SK-N-SH (cell line): ENCODE measurements around the gene GPR137. TPM values are rescaled to one million over a fixed set of nuclear protein-coding genes. Genes with fewer than 3 reads are reported as not detected.

Experiments used
- CTCF ChIA-PET: fragments of 300-600, 350-600 bp; formaldehyde crosslinking; extraction: SDS; loops from one replicate; lab custom pipeline; 2021; lab: Yijun Ruan, JAX
- POLR2A ChIA-PET: fragments of 350-600 bp; sonication (Branson Sonifier 250); formaldehyde crosslinking; extraction: SDS; loops from one replicate; lab custom pipeline; 2020; ENCODE audit warnings: antibody characterized with exemption, inconsistent platforms; lab: Yijun Ruan, JAX
- DNase-seq: peaks from one replicate; pipeline ENCODE4 v3.0.0; 2012
- H2AFZ ChIP-seq: fragments of 200-600 bp; sonication (generic); 2 replicates; pipeline ENCODE4 v1.8.1; 2016; ENCODE audit warnings: antibody characterized with exemption, mild to moderate bottlenecking, low read depth
- H3F3A ChIP-seq: fragments of 200-600 bp; sonication (generic); replicated peaks from 2 replicates; pipeline ENCODE3; 2016; ENCODE audit warnings: antibody characterized with exemption, mild to moderate bottlenecking; ENCODE audit not compliant: insufficient read depth
- H3K27ac ChIP-seq, 2 experiments: fragments of 200-500 bp in 1 of 2; fragments of 200-600 bp in 1 of 2; sonication (Bioruptor generic) in 1 of 2; sonication (generic), shearing (Covaris generic) in 1 of 2; 2 replicates each; pipeline versions ENCODE4 v1.5.1 to v1.6.1; 2014 to 2016; ENCODE audit warnings: low read depth in 2 of 2, inconsistent platforms in 1 of 2, low read length in 1 of 2, mild to moderate bottlenecking in 1 of 2, mixed read lengths in 1 of 2
- H3K27me3 ChIP-seq: fragments of 200-600 bp; sonication (generic), shearing (Covaris generic); 2 replicates; pipeline ENCODE4 v1.6.1; 2016; ENCODE audit warnings: mixed run types; ENCODE audit not compliant: insufficient read depth
- H3K36me3 ChIP-seq, 2 experiments: fragments of 200-500 bp in 1 of 2; fragments of 200-600 bp in 1 of 2; sonication (Bioruptor generic) in 1 of 2; sonication (generic) in 1 of 2; replicated peaks in 1 of 2; 2 replicates each; pipeline versions ENCODE3 to v1.5.1; 2014 to 2016; ENCODE audit warnings: low read length in 1 of 2, mild to moderate bottlenecking in 1 of 2; ENCODE audit not compliant: insufficient read depth in 2 of 2, control insufficient read depth in 1 of 2
- H3K4me1 ChIP-seq, 2 experiments: fragments of 200-500 bp in 1 of 2; fragments of 200-600 bp in 1 of 2; sonication (Bioruptor generic) in 1 of 2; sonication (generic), shearing (Covaris generic) in 1 of 2; 2 replicates each; pipeline versions ENCODE4 v1.5.1 to v1.6.1; 2014 to 2016; ENCODE audit warnings: low read depth in 1 of 2, low read length in 1 of 2, mixed run types in 1 of 2; ENCODE audit not compliant: insufficient read depth in 2 of 2, control insufficient read depth in 1 of 2
- H3K4me2 ChIP-seq: fragments of 200-600 bp; sonication (generic), shearing (Covaris generic); 2 replicates; pipeline ENCODE4 v1.6.1; 2017; ENCODE audit warnings: mixed run types
- H3K4me3 ChIP-seq, 2 experiments: fragments of 200-500 bp in 1 of 2; fragments of 200-600 bp in 1 of 2; sonication (Bioruptor generic) in 1 of 2; sonication (generic), shearing (Covaris generic) in 1 of 2; 2 replicates each; pipeline versions ENCODE4 v1.5.1 to v1.8.1; 2014 to 2016; ENCODE audit warnings: low read depth in 2 of 2, inconsistent platforms in 1 of 2, low read length in 1 of 2, mild to moderate bottlenecking in 1 of 2, mixed read lengths in 1 of 2, moderate library complexity in 1 of 2
- H3K79me2 ChIP-seq: fragments of 200-600 bp; sonication (generic); 2 replicates; pipeline ENCODE4 v1.8.1; 2017; ENCODE audit warnings: mild to moderate bottlenecking; ENCODE audit not compliant: insufficient read depth
- H3K9ac ChIP-seq: fragments of 200-600 bp; sonication (generic); 2 replicates; pipeline ENCODE4 v1.6.1; 2017; ENCODE audit warnings: mixed run types
- H3K9me2 ChIP-seq: fragments of 200-600 bp; sonication (generic); 2 replicates; pipeline ENCODE4 v1.6.1; 2017; ENCODE audit warnings: mixed run types
- H3K9me3 ChIP-seq: fragments of 200-600 bp; sonication (generic); 2 replicates; pipeline ENCODE4 v1.6.1; 2017; ENCODE audit warnings: mixed run types, mild to moderate bottlenecking, moderate library complexity
- H4K20me1 ChIP-seq: fragments of 200-600 bp; sonication (generic); 2 replicates; pipeline ENCODE4 v1.6.1; 2017; ENCODE audit warnings: mild to moderate bottlenecking, mixed run types; ENCODE audit not compliant: insufficient read depth
- CHD2 ChIP-seq: fragments of 150-350 bp; IDR thresholded peaks from 2 replicates; pipeline ENCODE4 v1.6.1; 2018; ENCODE audit warnings: low read length; ENCODE audit not compliant: partially characterized antibody
- ELF1 ChIP-seq: IDR thresholded peaks from 2 replicates; pipeline ENCODE4 v1.4.0; 2012
- EZH2phosphoT487 ChIP-seq: fragments of 200-600 bp; sonication (generic); IDR thresholded peaks from 2 replicates; pipeline ENCODE4 v1.6.1; 2017; ENCODE audit warnings: low read depth, mixed run types, mild to moderate bottlenecking, antibody characterized with exemption, moderate library complexity, borderline replicate concordance
- FOSL2 ChIP-seq: IDR thresholded peaks from 2 replicates; pipeline ENCODE4 v1.4.0; 2012; ENCODE audit warnings: low read depth, mild to moderate bottlenecking, moderate library complexity, borderline replicate concordance
- GABPA ChIP-seq: IDR thresholded peaks from 2 replicates; pipeline ENCODE4 v1.4.0; 2012; ENCODE audit warnings: low read depth, mild to moderate bottlenecking
- GATA2 ChIP-seq: sonication (generic); formaldehyde crosslinking; IDR thresholded peaks from 2 replicates; pipeline ENCODE4 v1.5.0; 2020; ENCODE audit warnings: mild to moderate bottlenecking, missing genetic modification reagents
- MXI1 ChIP-seq: IDR thresholded peaks from 2 replicates; pipeline ENCODE4 v1.6.1; 2012; ENCODE audit warnings: mild to moderate bottlenecking, low read depth, low read length, improper control_type of control experiment
- NRF1 ChIP-seq: IDR thresholded peaks from 2 replicates; pipeline ENCODE4 v1.6.1; 2012; ENCODE audit warnings: low read depth, mild to moderate bottlenecking, low read length
- PBX3 ChIP-seq: IDR thresholded peaks from 2 replicates; pipeline ENCODE4; 2012
- YY1 ChIP-seq: IDR thresholded peaks from 2 replicates; pipeline ENCODE4 v1.4.0; 2012; ENCODE audit warnings: low read depth, mild to moderate bottlenecking
- WGBS: methylation state at CpG from one replicate; pipeline ENCODE4 v1.1.6; 2017; ENCODE audit warnings: low lambda C conversion rate; 5-methylcytosine and 5-hydroxymethylcytosine counted together
- polyA plus RNA-seq, 3 experiments: library from polyadenylated mRNA; depleted of rRNA; stranded (reverse); fragments of >200 nt; gene quantifications; 2 replicates each; pipeline ENCODE4 v1.2.3, GENCODE V29; 2012
- TF ChIP-seq, protein P1 (sequence below): fragments of 150-350 bp; IDR thresholded peaks from 2 replicates; pipeline ENCODE4 v1.6.1; 2016; ENCODE audit warnings: mild to moderate bottlenecking, low read depth, low read length
- TF ChIP-seq, protein P2 (sequence below): IDR thresholded peaks from 2 replicates; pipeline ENCODE4 v1.4.0; 2012; ENCODE audit warnings: low read depth, borderline replicate concordance

GPR137 gene, protein sequence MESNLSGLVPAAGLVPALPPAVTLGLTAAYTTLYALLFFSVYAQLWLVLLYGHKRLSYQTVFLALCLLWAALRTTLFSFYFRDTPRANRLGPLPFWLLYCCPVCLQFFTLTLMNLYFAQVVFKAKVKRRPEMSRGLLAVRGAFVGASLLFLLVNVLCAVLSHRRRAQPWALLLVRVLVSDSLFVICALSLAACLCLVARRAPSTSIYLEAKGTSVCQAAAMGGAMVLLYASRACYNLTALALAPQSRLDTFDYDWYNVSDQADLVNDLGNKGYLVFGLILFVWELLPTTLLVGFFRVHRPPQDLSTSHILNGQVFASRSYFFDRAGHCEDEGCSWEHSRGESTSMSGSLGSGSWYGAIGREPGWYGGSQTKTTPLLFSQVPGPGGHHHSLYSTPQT
- 29.9 and 32.9 TPM in 2 replicates for polyA plus RNA-seq (2012; rRNA removed)
- 14.3 and 21.2 TPM in 2 replicates for polyA plus RNA-seq (2012; cell fraction: cytosol; rRNA removed)
- polyA plus RNA-seq (2012; cell fraction: nucleus; rRNA removed): 84.7 and 89.1 TPM in 2 replicates

DNA sequence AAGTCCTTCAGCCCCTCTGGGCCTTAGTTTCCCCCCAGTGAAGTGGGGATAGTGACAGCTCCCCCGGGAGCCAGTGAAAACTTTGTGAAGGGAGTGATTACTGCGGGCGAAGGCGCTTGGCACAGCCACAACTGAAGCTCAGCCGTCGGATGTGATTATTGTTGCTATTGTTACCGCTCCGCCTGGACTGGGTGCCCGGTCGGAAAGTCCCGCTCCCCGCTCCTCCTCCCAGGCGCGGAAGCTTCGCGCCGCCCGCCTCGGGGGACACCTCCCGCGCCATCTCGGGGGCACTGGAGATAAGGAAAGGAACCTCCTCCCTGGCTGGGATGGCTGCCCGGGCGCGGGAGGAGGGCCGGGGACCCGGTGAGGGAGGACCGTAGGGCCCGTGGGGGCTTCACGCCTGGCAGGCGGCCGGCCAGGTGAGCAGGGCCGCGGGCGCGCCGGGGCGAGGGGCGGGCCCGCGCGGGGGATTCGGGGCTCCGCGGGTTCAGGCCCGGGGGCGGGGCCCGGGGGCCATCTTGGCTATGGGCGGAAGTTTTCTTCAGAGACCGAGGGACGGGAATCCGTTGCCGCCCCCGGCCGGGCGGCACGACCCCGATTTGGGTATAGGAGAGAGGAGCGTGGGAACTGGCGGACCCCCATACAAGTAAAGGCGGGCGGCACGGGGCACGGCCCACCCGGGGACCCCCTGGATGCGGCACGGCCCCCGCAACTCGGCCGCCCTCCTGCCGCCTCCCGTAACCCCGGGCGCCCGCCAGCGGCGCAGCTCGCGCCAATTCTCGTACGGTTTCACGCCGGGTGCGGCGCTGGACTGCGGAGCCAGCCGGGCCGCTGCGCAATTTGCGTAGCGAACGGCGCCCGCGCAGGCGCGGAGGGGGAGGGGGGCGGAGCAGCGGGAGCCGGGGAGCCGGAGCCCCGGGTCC lies at the start of gene GPR137:
TSS of gene GPR137 (plus strand) at position 887 of the 923 bp plus-strand sequence. CDS start 677 bp downstream, outside the sequence.
- WGBS: 0% methylated on average over 6 of the region's 102 CpGs
- no peaks in the 10 kb centered on the region for H3K9me3 ChIP-seq
- no peaks in the 10 kb centered on the region for H3K9me2 ChIP-seq
- peak; percentile 97 for DNase-seq
- POLR2A ChIA-PET: interaction anchor here (0.5 to 3.2 kb wide), 8 partner anchors 9 to 105 kb away, joined by 3 to 33 read pairs (median 3); partner anchors contain the start of genes ESRRA and TRMT112
- peaks cover 10% of the 10 kb centered on the region for H3F3A ChIP-seq
- peak within 1 kb of the TSS; percentile 89 for H3K9ac ChIP-seq
- H2AFZ ChIP-seq: peak within 1 kb of the TSS; percentile 83
- peak; percentile 67; the same call in 1 of the 2 replicates for TF ChIP-seq GABPA
- TF ChIP-seq NRF1: peak; percentile 83
- no peak for TF ChIP-seq MXI1
- TF ChIP-seq CHD2: peak; percentile 56
- TF ChIP-seq GATA2 (CRISPR knock-in tag): peak; percentile 44; the same call in 1 of the 2 replicates
- no peak for TF ChIP-seq EZH2phosphoT487
- peak; percentile 89 for TF ChIP-seq ELF1
- TF ChIP-seq, protein P1, sequence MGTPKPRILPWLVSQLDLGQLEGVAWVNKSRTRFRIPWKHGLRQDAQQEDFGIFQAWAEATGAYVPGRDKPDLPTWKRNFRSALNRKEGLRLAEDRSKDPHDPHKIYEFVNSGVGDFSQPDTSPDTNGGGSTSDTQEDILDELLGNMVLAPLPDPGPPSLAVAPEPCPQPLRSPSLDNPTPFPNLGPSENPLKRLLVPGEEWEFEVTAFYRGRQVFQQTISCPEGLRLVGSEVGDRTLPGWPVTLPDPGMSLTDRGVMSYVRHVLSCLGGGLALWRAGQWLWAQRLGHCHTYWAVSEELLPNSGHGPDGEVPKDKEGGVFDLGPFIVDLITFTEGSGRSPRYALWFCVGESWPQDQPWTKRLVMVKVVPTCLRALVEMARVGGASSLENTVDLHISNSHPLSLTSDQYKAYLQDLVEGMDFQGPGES: no peak
- no peak for TF ChIP-seq FOSL2
- TF ChIP-seq YY1: peak; percentile 93
- TF ChIP-seq, protein P2, sequence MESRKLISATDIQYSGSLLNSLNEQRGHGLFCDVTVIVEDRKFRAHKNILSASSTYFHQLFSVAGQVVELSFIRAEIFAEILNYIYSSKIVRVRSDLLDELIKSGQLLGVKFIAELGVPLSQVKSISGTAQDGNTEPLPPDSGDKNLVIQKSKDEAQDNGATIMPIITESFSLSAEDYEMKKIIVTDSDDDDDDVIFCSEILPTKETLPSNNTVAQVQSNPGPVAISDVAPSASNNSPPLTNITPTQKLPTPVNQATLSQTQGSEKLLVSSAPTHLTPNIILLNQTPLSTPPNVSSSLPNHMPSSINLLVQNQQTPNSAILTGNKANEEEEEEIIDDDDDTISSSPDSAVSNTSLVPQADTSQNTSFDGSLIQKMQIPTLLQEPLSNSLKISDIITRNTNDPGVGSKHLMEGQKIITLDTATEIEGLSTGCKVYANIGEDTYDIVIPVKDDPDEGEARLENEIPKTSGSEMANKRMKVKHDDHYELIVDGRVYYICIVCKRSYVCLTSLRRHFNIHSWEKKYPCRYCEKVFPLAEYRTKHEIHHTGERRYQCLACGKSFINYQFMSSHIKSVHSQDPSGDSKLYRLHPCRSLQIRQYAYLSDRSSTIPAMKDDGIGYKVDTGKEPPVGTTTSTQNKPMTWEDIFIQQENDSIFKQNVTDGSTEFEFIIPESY: peak; percentile 67; the same call in 1 of the 2 replicates
- peak; percentile 28 for TF ChIP-seq PBX3
- H3K79me2 ChIP-seq: peaks cover 28% of the 10 kb centered on the region
- H3K36me3 ChIP-seq: peaks cover 0 to 6% of the 10 kb centered on the region in 2 experiments
- peaks cover 8 to 21% of the 10 kb centered on the region in 2 experiments; a peak in 2 of 4 replicates for H3K4me1 ChIP-seq
- H3K4me2 ChIP-seq: peak within 1 kb of the TSS; percentile 100
- H3K27me3 ChIP-seq: no peaks in the 10 kb centered on the region
- CTCF ChIA-PET: interaction anchor here (1.6 to 12.2 kb wide), 4 partner anchors 12 to 34 kb away, joined by 5 to 196 read pairs (median 32); partner anchors contain the start of genes CATSPERZ, ESRRA and PLCB3
- no peaks in the 10 kb centered on the region for H4K20me1 ChIP-seq
- H3K27ac ChIP-seq: peak within 1 kb of the TSS; percentile 87 to 96
- peak within 1 kb of the TSS; percentile 60 to 95 for H3K4me3 ChIP-seq
